H1 (cell line): ENCODE data around the gene CCDC60.

Source experiments
- ATF2 ChIP-seq: IDR thresholded peaks from 2 replicates; pipeline ENCODE4 v1.6.1; 2012; ENCODE audit warnings: low read length, inconsistent platforms
- CHD1 ChIP-seq: IDR thresholded peaks from 2 replicates; pipeline ENCODE4 v1.6.1; 2012; ENCODE audit warnings: low read depth, low read length, improper control_type of control experiment
- CTCF ChIP-seq, 3 experiments: IDR thresholded peaks; 1 replicate in 2 of 3; 2 replicates in 1 of 3; pipeline versions ENCODE4 v1.5.1 to v1.6.1; 2011; ENCODE audit warnings: low read length in 3 of 3, mild to moderate bottlenecking in 3 of 3, inconsistent platforms in 2 of 3, low read depth in 1 of 3, moderate library complexity in 1 of 3; ENCODE audit not compliant: insufficient read depth in 1 of 3; ENCODE audit errors: control extremely low read depth in 1 of 3
- GABPA ChIP-seq: IDR thresholded peaks from 2 replicates; pipeline ENCODE4 v1.6.1; 2011; ENCODE audit warnings: mild to moderate bottlenecking, low read length, moderate library complexity, borderline replicate concordance; ENCODE audit not compliant: insufficient read depth
- POLR2AphosphoS5 ChIP-seq: IDR thresholded peaks from 2 replicates; pipeline ENCODE4 v1.6.1; 2011; ENCODE audit warnings: low read depth, low read length
- USF2 ChIP-seq: IDR thresholded peaks from 2 replicates; pipeline ENCODE4 v1.6.1; 2011; ENCODE audit warnings: low read length, improper control_type of control experiment

- TF ChIP-seq CTCF (IDR thresholded peaks at IDR 0.05; ENCODE audit: control extremely low read depth in 1 of 3, insufficient read depth in 1 of 3, low read depth in 1 of 3, low read length in 3 of 3) (no peak), USF2 (no peak), CHD1 (no peak), POLR2AphosphoS5 (no peak), ATF2 (no peak), GABPA (no peak)
Measured at GRCh38 chr12:119406811-119407210, 72.3 kb downstream of the CCDC60 start.
